UCSD-AML1 (cell line): ENCODE measurements around the gene C4B.
"Not testable (repeated sequence)": the region's sequence is repeated elsewhere in the genome, so short reads cannot be mapped to it uniquely, and the experiment has no call there.

Source experiments
- DNase-seq: peaks from one replicate; lab custom pipeline; 2025; ENCODE audit not compliant: unreplicated experiment; lab: John Stamatoyannopoulos, UW

Gene C4B

GRCh38 chr6:32035283-32036013 is 20.9 kb downstream of the C4B start:
- not testable (repeated sequence) for DNase-seq

DNA sequence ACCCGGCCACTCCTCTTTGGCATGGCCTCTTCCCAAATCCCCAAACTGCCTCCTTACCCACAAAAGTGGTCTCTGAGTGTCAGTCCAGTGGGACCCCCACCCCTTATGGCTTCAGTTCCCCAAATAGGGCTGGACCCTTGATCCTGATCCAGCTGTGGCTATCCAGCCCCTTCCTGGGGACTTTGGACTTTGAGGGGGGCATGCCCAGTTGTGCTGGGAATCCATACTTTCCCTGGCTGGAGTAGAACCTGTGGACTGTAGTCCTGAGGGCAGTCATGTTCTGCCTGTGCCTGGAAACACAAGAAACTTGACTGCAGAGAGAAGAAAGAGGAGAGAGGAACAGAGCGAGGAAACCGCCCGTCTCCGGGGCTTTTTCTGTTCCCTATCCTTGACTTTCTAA is 22.5 kb downstream of the C4B start:
- not testable (repeated sequence) for DNase-seq

- not testable (repeated sequence) for DNase-seq
These were observed 23.3 kb downstream of the C4B start, which contains the start of gene CYP21A2 for GRCh38 chr6:32037598-32038524. Gene CYP21A2 (plus strand): TSS chr6:32038415. CDS start chr6:32038423, 8 bp downstream.

DNA sequence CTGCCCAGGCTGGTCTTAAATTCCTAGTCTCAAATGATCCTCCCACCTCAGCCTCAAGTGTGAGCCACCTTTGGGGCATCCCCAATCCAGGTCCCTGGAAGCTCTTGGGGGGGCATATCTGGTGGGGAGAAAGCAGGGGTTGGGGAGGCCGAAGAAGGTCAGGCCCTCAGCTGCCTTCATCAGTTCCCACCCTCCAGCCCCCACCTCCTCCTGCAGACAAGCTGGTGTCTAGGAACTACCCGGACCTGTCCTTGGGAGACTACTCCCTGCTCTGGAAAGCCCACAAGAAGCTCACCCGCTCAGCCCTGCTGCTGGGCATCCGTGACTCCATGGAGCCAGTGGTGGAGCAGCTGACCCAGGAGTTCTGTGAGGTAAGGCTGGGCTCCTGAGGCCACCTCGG is 24.3 kb downstream of the C4B start:
- not testable (repeated sequence) for DNase-seq

- not testable (repeated sequence) for DNase-seq
These were observed 25.0 kb downstream of the C4B start for GRCh38 chr6:32039321-32040274.

DNA sequence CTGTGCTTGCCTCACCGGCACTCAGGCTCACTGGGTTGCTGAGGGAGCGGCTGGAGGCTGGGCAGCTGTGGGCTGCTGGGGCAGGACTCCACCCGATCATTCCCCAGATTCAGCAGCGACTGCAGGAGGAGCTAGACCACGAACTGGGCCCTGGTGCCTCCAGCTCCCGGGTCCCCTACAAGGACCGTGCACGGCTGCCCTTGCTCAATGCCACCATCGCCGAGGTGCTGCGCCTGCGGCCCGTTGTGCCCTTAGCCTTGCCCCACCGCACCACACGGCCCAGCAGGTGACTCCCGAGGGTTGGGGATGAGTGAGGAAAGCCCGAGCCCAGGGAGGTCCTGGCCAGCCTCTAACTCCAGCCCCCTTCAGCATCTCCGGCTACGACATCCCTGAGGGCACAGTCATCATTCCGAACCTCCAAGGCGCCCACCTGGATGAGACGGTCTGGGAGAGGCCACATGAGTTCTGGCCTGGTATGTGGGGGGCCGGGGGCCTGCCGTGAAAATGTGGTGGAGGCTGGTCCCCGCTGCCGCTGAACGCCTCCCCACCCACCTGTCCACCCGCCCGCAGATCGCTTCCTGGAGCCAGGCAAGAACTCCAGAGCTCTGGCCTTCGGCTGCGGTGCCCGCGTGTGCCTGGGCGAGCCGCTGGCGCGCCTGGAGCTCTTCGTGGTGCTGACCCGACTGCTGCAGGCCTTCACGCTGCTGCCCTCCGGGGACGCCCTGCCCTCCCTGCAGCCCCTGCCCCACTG is 25.9 kb downstream of the C4B start:
- not testable (repeated sequence) for DNase-seq

DNA sequence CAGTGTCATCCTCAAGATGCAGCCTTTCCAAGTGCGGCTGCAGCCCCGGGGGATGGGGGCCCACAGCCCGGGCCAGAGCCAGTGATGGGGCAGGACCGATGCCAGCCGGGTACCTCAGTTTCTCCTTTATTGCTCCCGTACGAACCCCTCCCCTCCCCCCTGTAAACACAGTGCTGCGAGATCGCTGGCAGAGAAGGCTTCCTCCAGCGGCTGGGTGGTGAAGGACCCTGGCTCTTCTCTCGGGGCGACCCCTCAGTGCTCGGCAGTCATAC is 26.4 kb downstream of the C4B start:
- DNase-seq, result not testable (repeated sequence)

- not testable (repeated sequence) for DNase-seq
These were observed 26.8 kb downstream of the C4B start for GRCh38 chr6:32041385-32041784.

GRCh38 chr6:32042276-32042675 is 27.7 kb downstream of the C4B start:
- DNase-seq, result not testable (repeated sequence)

DNA sequence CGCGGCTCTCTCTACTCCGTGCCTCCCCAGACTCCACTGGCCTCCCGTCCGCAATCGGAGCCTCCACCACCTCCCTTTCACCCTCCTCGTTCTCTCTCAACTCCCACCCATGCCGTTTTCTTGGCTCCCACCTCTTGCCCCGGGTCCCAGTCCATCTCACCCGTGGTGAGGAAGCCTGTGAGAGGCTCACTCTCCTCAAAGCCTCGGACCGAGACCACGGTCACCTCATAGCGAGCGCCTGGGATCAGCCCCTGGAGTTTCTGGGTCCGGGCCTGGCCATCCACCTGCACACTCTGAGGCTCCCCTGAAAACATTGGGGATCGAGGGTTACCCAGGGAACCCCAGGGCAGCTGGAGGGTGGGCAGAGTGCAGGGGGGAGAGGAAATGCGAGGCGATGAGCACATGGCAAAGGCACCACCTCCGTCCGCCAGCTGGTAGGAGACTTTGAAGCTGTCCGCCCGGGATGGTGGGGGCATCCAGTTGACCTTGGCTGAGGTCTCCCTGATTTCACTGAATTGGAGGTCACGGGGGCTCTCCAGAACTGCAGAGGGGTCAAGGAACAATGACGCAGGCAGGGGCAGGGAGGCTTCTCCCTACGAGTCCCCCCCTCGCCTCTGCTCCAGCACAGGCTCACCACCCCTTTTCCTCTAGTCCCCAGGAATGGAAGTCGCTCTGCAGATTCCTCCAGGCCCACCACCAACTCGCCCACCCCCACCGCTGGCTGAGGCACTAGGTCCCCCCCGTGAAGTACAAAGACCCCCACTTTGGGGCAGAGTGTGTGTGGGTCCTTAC is 29.2 kb downstream of the C4B start:
- DNase-seq, result not testable (repeated sequence)

DNA sequence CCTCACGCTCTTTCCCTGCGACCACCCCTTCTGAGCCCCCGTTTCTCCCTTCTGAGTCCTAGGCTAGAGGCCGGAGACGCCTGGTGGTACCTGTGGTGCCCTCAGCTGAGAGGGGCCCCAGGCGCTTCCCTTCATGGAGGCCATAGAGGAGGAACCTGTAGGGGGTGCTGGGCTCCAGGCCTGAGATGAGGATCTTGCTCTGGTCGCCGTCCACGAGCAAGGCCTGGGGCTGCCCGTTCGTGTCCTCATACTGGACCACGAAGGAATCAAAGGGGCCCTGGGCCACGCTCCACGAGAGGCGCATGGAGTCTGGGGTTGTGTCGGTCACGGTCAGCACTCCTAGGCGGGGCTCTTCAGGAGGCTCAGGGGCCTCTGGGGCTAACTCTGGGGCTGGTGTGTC is 30.3 kb downstream of the C4B start:
- not testable (repeated sequence) for DNase-seq

DNA sequence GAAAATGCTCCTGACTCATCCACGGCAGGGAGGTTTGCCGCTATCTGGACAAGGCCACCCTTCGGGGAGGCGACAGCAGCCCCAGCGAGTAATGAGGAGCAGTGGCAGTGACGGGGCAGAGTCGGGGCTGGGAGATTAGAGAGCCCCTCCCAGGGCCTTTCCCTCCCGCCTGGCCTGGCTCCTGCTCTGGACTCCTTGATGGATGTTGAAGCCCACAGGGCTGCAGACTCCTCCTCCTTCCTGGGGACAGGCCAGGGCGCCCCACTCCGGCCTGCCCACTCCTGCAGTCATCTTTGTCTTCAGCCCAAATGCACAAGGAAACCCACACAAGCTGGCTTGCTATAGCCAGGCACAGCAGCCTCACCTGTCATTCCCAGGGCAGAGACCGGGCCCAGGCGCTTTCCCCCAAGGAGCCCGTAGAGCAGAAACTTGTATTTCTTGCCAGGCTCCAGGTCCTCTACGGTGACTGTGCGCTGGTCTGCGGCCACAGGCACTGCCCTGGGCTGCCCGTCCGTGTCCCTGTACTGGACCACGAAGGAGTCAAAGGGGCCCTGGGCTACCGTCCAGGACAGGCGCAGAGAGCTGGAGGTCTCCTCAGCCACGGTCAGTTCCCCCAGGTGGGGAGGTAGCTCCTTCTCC is 31.3 kb downstream of the C4B start:
- no peak for DNase-seq

GRCh38 chr6:32046450-32047083 is 32.0 kb downstream of the C4B start:
- DNase-seq, result no peak

GRCh38 chr6:32047084-32047478 is 32.5 kb downstream of the C4B start:
- no peak for DNase-seq

DNA sequence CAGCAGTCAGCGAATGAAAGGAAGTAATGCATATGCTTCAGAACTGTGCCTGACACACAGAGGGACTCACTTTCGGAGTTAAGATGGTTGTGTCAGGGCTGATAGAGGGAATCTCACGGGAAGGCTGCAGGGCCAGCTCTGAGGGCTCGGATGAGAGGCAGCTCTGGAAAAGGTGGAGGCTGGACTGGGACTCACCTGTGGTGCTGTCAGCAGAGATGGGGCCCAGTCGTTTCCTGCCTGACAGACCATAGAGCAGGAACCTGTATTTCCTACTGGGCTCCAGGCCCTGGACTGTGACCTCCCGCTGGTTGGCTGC is 32.9 kb downstream of the C4B start:
- no peak for DNase-seq

DNA sequence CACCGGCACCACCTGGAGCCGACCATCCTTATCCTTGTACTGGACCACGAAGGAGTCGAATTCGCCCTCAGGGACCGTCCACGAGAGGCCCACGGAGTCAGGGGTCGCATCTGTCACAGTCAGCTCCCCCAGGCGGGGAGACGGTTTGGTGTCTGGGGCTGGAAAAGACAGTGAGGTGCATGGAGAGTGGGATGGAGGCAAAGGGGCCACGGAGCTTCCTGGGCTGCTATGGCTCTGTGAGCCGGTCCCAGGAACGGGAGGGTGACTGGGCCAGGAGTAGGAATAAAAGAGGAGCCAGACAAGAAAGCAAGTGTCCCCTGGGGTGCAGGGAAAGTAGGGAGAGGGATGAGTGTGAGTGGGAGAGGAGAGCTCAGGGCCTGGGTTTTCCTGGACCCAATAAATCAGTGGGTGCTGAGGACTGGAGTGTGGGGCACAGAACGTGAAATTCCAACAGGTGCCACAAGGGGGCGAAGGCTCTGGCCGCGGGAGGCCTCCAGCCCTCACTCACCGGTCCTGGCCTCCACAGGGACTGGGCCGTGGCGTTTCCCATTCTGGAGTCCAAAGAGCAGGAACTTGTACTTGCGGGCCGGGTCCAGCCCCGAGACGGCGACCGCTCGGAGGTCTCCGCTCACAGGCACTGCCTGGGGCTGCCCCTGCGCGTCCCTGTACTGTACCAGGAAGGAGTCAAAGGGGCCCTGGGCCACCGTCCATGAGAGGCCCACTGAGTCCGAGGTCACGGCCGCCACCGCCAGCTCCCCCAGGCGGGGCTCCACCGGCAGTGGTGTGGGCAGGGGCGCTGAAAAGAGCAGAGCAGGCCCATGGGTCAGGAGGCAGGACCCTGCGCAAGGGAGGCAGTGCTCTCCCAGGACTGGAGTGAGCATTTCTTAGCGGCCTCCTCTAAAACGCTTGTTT is 33.5 kb downstream of the C4B start:
- peak; percentile 59 for DNase-seq

GRCh38 chr6:32049149-32049548 is 34.6 kb downstream of the C4B start:
- not testable (repeated sequence) for DNase-seq

GRCh38 chr6:32049736-32050135 is 35.1 kb downstream of the C4B start:
- not testable (repeated sequence) for DNase-seq
